NCI-H128 (cell line): ENCODE results near the gene DNAH9.

Experiments used
- DNase-seq: peaks from one replicate; lab custom pipeline; 2025; ENCODE audit not compliant: unreplicated experiment; lab: John Stamatoyannopoulos, UW

Gene DNAH9

GRCh38 chr17:11589716-11590115, 8.6 kb upstream of the DNAH9 start:
- DNase-seq = no peak

- no peak for DNase-seq
These were observed 3.4 kb downstream of the DNAH9 start for GRCh38 chr17:11601661-11602060.

- no peak for DNase-seq
These were observed 10.1 kb downstream of the DNAH9 start for GRCh38 chr17:11608396-11608795.

GRCh38 chr17:11610999-11611566, 12.8 kb downstream of the DNAH9 start:
- DNase-seq = no peak

GRCh38 chr17:11612956-11613355, 14.7 kb downstream of the DNAH9 start:
- DNase-seq = no peak

GRCh38 chr17:11618861-11619566, 20.7 kb downstream of the DNAH9 start:
- no peak for DNase-seq

- no peak for DNase-seq
These were observed 24.2 kb downstream of the DNAH9 start for GRCh38 chr17:11622492-11622891.

- no peak for DNase-seq
These were observed 26.7 kb downstream of the DNAH9 start for GRCh38 chr17:11624976-11625375.

- no peak for DNase-seq
These were observed 27.6 kb downstream of the DNAH9 start for GRCh38 chr17:11625878-11626277.

- DNase-seq = no peak
These were observed 29.2 kb downstream of the DNAH9 start for GRCh38 chr17:11627301-11627940.

- no peak for DNase-seq
These were observed 30.1 kb downstream of the DNAH9 start for GRCh38 chr17:11628374-11628773.

GRCh38 chr17:11628831-11629230, 30.6 kb downstream of the DNAH9 start:
- no peak for DNase-seq

GRCh38 chr17:11636771-11637170, 38.5 kb downstream of the DNAH9 start:
- DNase-seq = no peak

GRCh38 chr17:11637796-11638195, 39.5 kb downstream of the DNAH9 start:
- no peak for DNase-seq

- DNase-seq = no peak
These were observed 40.5 kb downstream of the DNAH9 start for GRCh38 chr17:11638700-11639265.

GRCh38 chr17:11639736-11640462, 41.6 kb downstream of the DNAH9 start:
- DNase-seq = no peak

GRCh38 chr17:11640463-11640814, 42.2 kb downstream of the DNAH9 start:
- DNase-seq = no peak

GRCh38 chr17:11641521-11642275, 43.4 kb downstream of the DNAH9 start:
- DNase-seq = no peak

GRCh38 chr17:11642655-11643054, 44.4 kb downstream of the DNAH9 start:
- DNase-seq = no peak

- no peak for DNase-seq
These were observed 45.6 kb downstream of the DNAH9 start for GRCh38 chr17:11643851-11644250.
